ENCODE results near the gene CLCN7.

CLCN7 gene

GRCh38 chr16:1502092-1503004 is 27.5 kb upstream of the CLCN7 start:
- Histone ChIP-seq H3K9me3 (ENCODE audit: control insufficient read depth, insufficient read depth, low read length) (no peaks in the 10 kb centered on the region), H3K36me3 (ENCODE audit: control insufficient read depth, insufficient read depth, low read length) (peaks cover 68% of the 10 kb centered on the region), H3K27me3 (ENCODE audit: control insufficient read depth, insufficient read depth, low read length) (no peaks in the 10 kb centered on the region), H3K4me3 (ENCODE audit: low read length) (no peak overlapping the region; the same call in 1 of the 2 replicates), H3K27ac (ENCODE audit: low read length) (no peak overlapping the region), H3K4me1 (ENCODE audit: control insufficient read depth, insufficient read depth, low read length) (no peaks in the 10 kb centered on the region)
- WGBS (ENCODE audit: insufficient coverage, insufficient read length): no CpG with 5 or more reads among the region's 42 CpGs
- no peak for DNase-seq (ENCODE audit: low read depth, low spot score)

- Histone ChIP-seq H3K36me3 (ENCODE audit: control insufficient read depth, insufficient read depth, low read length) (peaks cover 68% of the 10 kb centered on the region), H3K9me3 (ENCODE audit: control insufficient read depth, insufficient read depth, low read length) (no peaks in the 10 kb centered on the region), H3K4me3 (ENCODE audit: low read length) (no peak overlapping the region; the same call in 1 of the 2 replicates), H3K4me1 (ENCODE audit: control insufficient read depth, insufficient read depth, low read length) (no peaks in the 10 kb centered on the region), H3K27ac (ENCODE audit: low read length) (no peak overlapping the region), H3K27me3 (ENCODE audit: control insufficient read depth, insufficient read depth, low read length) (no peaks in the 10 kb centered on the region)
- no CpG with 5 or more reads among the region's 23 CpGs for WGBS (ENCODE audit: insufficient coverage, insufficient read length)
- DNase-seq (ENCODE audit: low read depth, low spot score): no peak
Measured at GRCh38 chr16:1501630-1502029, 26.8 kb upstream of the CLCN7 start.

GRCh38 chr16:1500465-1501150 is 25.8 kb upstream of the CLCN7 start:
- no CpG with 5 or more reads among the region's 44 CpGs for WGBS (ENCODE audit: insufficient coverage, insufficient read length)
- peaks cover 70% of the 10 kb centered on the region for H3K36me3 ChIP-seq (ENCODE audit: control insufficient read depth, insufficient read depth, low read length)

GRCh38 chr16:1499756-1500464 is 25.1 kb upstream of the CLCN7 start:
- Histone ChIP-seq H3K36me3 (ENCODE audit: control insufficient read depth, insufficient read depth, low read length) (peaks cover 72% of the 10 kb centered on the region), H3K27me3 (ENCODE audit: control insufficient read depth, insufficient read depth, low read length) (no peaks in the 10 kb centered on the region), H3K4me3 (ENCODE audit: low read length) (no peak overlapping the region), H3K27ac (ENCODE audit: low read length) (no peak overlapping the region), H3K9me3 (ENCODE audit: control insufficient read depth, insufficient read depth, low read length) (no peaks in the 10 kb centered on the region), H3K4me1 (ENCODE audit: control insufficient read depth, insufficient read depth, low read length) (no peaks in the 10 kb centered on the region)
- DNase-seq (ENCODE audit: low read depth, low spot score): no peak
- no CpG with 5 or more reads among the region's 36 CpGs for WGBS (ENCODE audit: insufficient coverage, insufficient read length)

More at GRCh38 chr16:1500465-1501150, 25.8 kb upstream of the CLCN7 start:
- Histone ChIP-seq H3K4me1 (ENCODE audit: control insufficient read depth, insufficient read depth, low read length) (no peaks in the 10 kb centered on the region), H3K9me3 (ENCODE audit: control insufficient read depth, insufficient read depth, low read length) (no peaks in the 10 kb centered on the region), H3K4me3 (ENCODE audit: low read length) (no peak overlapping the region), H3K27me3 (ENCODE audit: control insufficient read depth, insufficient read depth, low read length) (no peaks in the 10 kb centered on the region), H3K27ac (ENCODE audit: low read length) (no peak overlapping the region)
- no peak for DNase-seq (ENCODE audit: low read depth, low spot score)

- DNase-seq (ENCODE audit: low read depth, low spot score): no peak
- Histone ChIP-seq H3K9me3 (ENCODE audit: control insufficient read depth, insufficient read depth, low read length) (no peaks in the 10 kb centered on the region), H3K27ac (ENCODE audit: low read length) (no peak overlapping the region), H3K27me3 (ENCODE audit: control insufficient read depth, insufficient read depth, low read length) (no peaks in the 10 kb centered on the region), H3K4me1 (ENCODE audit: control insufficient read depth, insufficient read depth, low read length) (no peaks in the 10 kb centered on the region), H3K4me3 (ENCODE audit: low read length) (no peak overlapping the region), H3K36me3 (ENCODE audit: control insufficient read depth, insufficient read depth, low read length) (peaks cover 76% of the 10 kb centered on the region)
- no CpG with 5 or more reads among the region's 35 CpGs for WGBS (ENCODE audit: insufficient coverage, insufficient read length)
Measured at GRCh38 chr16:1498899-1499676, 24.3 kb upstream of the CLCN7 start.

- Histone ChIP-seq H3K27ac (ENCODE audit: low read length) (no peak overlapping the region), H3K4me3 (ENCODE audit: low read length) (no peak overlapping the region; the same call in 1 of the 2 replicates), H3K9me3 (ENCODE audit: control insufficient read depth, insufficient read depth, low read length) (no peaks in the 10 kb centered on the region), H3K27me3 (ENCODE audit: control insufficient read depth, insufficient read depth, low read length) (no peaks in the 10 kb centered on the region), H3K4me1 (ENCODE audit: control insufficient read depth, insufficient read depth, low read length) (no peaks in the 10 kb centered on the region), H3K36me3 (ENCODE audit: control insufficient read depth, insufficient read depth, low read length) (peaks cover 62% of the 10 kb centered on the region)
- no CpG with 5 or more reads among the region's 21 CpGs for WGBS (ENCODE audit: insufficient coverage, insufficient read length)
- DNase-seq (ENCODE audit: low read depth, low spot score): no peak
Measured at GRCh38 chr16:1497014-1497598, 22.3 kb upstream of the CLCN7 start.

GRCh38 chr16:1496464-1496863 is 21.6 kb upstream of the CLCN7 start:
- WGBS (ENCODE audit: insufficient coverage, insufficient read length): no CpG with 5 or more reads among the region's 25 CpGs
- no peak overlapping the region for H3K27ac ChIP-seq (ENCODE audit: low read length)
- H3K4me1 ChIP-seq (ENCODE audit: control insufficient read depth, insufficient read depth, low read length): no peaks in the 10 kb centered on the region
- H3K4me3 ChIP-seq (ENCODE audit: low read length): no peak overlapping the region
- DNase-seq (ENCODE audit: low read depth, low spot score): no peak
- H3K27me3 ChIP-seq (ENCODE audit: control insufficient read depth, insufficient read depth, low read length): no peaks in the 10 kb centered on the region
- no peaks in the 10 kb centered on the region for H3K9me3 ChIP-seq (ENCODE audit: control insufficient read depth, insufficient read depth, low read length)
- H3K36me3 ChIP-seq (ENCODE audit: control insufficient read depth, insufficient read depth, low read length): peaks cover 56% of the 10 kb centered on the region

- H3K36me3 ChIP-seq (ENCODE audit: control insufficient read depth, insufficient read depth, low read length): peaks cover 50% of the 10 kb centered on the region
- DNase-seq (ENCODE audit: low read depth, low spot score): no peak
- no peaks in the 10 kb centered on the region for H3K4me1 ChIP-seq (ENCODE audit: control insufficient read depth, insufficient read depth, low read length)
- no peaks in the 10 kb centered on the region for H3K27me3 ChIP-seq (ENCODE audit: control insufficient read depth, insufficient read depth, low read length)
- no peak overlapping the region for H3K27ac ChIP-seq (ENCODE audit: low read length)
- no peak overlapping the region for H3K4me3 ChIP-seq (ENCODE audit: low read length)
- no CpG with 5 or more reads among the region's 25 CpGs for WGBS (ENCODE audit: insufficient coverage, insufficient read length)
- no peaks in the 10 kb centered on the region for H3K9me3 ChIP-seq (ENCODE audit: control insufficient read depth, insufficient read depth, low read length)
Measured at GRCh38 chr16:1495889-1496262, 21.0 kb upstream of the CLCN7 start.

- Histone ChIP-seq H3K36me3 (ENCODE audit: control insufficient read depth, insufficient read depth, low read length) (peaks cover 45% of the 10 kb centered on the region), H3K27ac (ENCODE audit: low read length) (no peak overlapping the region), H3K9me3 (ENCODE audit: control insufficient read depth, insufficient read depth, low read length) (no peaks in the 10 kb centered on the region), H3K27me3 (ENCODE audit: control insufficient read depth, insufficient read depth, low read length) (no peaks in the 10 kb centered on the region), H3K4me1 (ENCODE audit: control insufficient read depth, insufficient read depth, low read length) (no peaks in the 10 kb centered on the region), H3K4me3 (ENCODE audit: low read length) (no peak overlapping the region)
- no peak for DNase-seq (ENCODE audit: low read depth, low spot score)
- WGBS (ENCODE audit: insufficient coverage, insufficient read length): no CpG with 5 or more reads among the region's 39 CpGs
Measured at GRCh38 chr16:1495211-1495888, 20.5 kb upstream of the CLCN7 start.

Measured in iPS DF 6.9 (cell line).